Putamen (tissue), 1 donor: ENCODE results near the gene MUC2.

Experiments used
- DNase-seq: peaks from one replicate; pipeline ENCODE4 v3.0.0-alpha.2; 2016; ENCODE audit warnings: low spot score

MUC2 gene

DNA sequence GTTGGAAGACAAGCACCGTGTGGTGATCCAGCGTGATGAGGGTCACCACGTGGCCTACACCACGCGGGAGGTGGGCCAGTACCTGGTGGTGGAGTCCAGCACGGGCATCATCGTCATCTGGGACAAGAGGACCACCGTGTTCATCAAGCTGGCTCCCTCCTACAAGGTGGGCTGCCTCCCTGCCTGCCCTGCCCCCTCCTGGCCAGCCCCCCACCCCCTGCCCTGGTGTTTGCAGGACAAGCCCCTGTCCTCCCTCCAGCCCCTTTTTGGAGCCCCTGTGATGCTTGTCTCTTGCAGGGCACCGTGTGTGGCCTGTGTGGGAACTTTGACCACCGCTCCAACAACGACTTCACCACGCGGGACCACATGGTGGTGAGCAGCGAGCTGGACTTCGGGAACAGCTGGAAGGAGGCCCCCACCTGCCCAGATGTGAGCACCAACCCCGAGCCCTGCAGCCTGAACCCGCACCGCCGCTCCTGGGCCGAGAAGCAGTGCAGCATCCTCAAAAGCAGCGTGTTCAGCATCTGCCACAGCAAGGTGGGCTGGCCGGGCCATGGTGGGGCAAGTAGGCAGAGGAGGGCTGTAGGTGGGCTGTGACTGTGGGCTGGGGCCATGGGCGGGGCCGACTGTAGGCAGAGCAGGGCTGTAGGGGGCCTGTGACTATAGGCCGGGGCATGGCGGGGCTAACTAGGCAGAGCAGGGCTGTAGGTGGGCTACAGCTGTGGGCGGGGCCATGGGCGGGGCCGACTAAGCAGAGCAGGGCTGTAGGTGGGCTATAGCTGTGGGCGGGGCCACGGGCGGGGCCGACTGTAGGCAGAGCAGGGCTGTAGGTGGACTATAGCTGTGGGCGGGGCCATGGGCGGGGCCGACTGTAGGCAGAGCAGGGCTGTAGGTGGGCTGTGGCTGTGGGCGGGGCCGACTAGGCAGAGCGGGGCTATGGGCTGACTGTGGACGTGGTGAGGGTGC lies 13.6 kb downstream of the MUC2 start:
- no peak for DNase-seq

DNA sequence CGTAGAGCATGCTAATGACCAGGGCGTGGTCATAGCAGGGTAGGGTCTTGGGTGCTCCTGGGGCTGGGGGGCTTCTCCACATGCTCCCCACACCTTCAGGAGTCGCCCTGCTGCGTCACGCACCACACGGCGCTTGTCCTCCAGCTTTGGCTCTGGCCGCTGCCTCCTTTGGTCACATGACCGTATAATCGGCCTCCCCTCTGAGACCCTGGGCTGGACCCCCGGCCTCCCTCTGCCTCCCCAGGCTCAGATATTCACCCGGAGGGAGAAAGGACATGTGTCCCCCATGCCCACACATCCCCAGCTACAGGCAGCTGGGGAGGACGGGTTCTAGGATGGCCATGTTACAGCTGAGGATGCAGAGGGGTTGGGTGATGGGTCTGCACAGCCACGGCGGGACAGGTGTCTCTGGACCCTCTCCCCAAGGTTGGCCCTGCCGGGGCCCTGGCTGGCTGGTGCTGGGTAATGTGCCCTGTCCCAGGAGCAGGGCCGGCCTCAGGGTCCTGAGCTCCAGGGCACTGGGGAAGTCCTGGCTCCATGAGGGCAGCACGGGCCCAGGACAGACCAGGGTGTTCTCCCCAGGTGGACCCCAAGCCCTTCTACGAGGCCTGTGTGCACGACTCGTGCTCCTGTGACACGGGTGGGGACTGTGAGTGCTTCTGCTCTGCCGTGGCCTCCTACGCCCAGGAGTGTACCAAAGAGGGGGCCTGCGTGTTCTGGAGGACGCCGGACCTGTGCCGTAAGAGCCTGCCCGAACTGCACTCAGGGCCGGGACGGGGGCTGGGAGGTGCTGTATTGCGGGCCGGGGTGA lies 14.5 kb downstream of the MUC2 start:
- no peak for DNase-seq

DNA sequence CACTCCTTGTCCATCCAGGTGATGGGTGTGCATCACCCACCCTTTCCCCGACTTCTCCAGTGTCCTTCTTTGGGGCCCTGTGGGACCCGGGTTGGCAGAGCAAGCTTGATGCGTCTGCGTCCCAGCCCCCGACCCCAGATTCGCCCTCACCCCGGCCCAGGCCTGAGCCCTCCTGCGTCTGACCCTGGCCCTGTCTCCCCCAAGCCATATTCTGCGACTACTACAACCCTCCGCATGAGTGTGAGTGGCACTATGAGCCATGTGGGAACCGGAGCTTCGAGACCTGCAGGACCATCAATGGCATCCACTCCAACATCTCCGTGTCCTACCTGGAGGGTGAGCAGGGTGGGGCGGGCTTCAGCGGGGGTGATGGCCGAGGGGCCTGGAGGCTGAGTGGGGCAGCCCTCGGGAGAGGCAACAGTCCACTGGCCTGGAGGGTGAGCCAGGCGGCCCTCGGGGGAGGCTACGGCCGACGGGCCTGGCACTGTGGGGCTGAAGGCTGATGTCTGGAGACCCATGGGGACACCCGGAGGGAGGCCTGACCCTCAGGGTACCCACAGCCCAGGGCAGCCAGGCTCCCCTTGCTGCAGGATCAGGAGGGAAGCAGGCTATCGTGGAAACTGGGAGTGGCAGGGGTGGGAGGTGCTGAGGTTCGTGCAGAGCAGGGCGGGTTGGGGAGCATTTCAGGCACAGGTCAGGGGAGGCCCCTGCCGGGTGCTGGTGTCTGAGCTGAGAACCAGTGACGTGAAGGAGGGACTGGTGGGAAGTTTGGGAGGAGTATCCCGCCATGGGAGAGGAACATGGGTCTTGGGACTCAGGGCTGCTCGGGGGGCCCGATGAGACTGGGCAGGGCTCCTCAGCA lies 15.3 kb downstream of the MUC2 start:
- no peak for DNase-seq

DNA sequence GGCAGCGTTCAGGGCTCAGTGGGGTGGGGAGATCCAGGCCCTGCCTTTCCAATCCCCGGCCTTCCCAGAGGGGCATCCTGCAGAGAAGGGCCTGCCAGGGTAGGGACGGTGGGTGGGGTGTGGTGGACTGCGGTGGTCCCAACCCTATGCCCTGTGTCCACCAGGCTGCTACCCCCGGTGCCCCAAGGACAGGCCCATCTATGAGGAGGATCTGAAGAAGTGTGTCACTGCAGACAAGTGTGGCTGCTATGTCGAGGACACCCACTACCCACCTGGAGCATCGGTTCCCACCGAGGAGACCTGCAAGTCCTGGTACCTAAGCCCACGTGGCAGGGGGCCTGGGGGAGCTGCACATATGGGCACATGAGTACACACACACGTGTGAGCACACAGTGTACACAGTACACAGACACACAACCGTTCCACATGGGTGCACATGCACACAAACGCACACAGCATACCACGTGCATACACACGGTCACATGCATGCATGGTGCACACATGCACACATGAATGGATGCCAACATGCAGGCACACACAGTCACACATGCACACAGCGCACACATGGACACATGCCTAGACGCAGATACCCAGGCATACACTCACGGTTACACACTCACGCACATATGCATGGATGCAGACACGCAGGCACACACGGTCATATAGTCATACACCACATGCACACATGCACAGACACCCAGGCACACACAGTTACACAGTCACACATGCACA lies 16.1 kb downstream of the MUC2 start:
- DNase-seq, result no peak

DNA sequence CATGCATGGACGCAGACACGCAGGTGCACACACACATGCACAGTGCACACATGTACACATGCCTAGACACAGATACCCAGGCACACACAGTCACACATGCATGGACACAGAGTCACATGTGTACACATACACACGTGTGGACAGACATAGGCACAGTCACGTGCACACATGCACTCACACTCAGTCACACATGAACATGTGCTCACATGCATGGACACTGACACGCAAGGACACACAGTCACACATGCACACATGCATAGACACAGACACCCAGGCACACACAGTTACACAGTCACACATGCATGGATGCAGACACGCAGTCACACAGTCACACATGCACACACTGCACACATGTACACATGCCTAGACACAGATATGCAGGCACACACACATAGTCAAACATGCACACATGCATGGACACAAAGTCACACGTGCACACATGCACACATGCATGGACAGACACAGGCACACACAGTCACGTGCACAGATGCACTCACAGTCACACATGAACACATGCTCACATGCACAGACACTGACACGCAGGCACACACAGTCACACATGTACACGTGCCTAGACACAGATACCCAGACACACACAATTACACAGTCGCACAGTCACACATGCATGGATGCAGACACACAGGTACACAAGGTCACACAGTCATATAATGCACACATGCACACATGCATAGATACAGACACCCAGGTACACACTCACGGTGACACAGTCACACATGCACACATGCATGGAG lies 16.8 kb downstream of the MUC2 start:
- DNase-seq, result no peak

DNA sequence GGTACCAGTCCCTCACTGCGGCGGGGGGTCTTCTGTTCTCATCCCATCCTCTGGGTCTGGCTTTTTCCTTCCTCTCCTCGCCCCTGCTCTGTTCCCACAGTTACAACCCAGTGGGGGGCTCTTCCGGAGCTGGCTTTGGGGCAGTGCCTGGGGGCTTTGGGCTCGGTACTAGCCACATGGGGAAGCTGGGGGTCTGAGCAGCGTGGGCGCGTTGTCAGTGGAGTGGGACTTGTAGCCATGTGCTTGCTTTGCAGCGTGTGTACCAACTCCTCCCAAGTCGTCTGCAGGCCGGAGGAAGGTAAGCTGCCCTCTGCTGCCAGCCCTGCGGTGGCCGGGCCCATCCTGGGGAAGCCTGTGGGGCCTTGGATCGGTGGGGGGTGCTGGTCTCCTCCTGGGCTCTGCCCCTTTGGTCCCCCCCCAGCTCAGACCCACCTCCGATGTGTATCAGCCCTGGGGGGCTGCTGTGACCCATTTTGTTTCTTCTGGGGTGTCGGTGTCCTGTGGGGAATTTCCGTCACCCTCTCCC lies 17.5 kb downstream of the MUC2 start:
- DNase-seq, result no peak

DNA sequence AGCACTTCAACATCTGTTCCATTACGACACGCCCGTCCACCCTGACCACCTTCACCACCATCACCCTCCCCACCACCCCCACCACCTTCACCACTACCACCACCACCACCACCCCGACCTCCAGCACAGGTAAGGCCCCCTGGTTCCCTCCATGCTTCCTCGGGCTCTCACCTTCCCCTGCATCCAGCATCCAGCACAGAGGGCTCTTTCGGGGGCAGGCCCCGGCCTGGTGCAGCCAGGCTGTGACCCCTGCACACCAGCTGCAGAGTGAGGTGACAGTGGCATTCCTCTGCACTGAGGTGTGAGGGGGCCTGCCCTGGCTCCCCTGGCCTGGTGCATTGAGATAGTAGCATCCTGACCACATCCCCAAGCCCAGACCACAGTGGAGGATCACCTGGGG lies 18.2 kb downstream of the MUC2 start:
- no peak for DNase-seq

DNA sequence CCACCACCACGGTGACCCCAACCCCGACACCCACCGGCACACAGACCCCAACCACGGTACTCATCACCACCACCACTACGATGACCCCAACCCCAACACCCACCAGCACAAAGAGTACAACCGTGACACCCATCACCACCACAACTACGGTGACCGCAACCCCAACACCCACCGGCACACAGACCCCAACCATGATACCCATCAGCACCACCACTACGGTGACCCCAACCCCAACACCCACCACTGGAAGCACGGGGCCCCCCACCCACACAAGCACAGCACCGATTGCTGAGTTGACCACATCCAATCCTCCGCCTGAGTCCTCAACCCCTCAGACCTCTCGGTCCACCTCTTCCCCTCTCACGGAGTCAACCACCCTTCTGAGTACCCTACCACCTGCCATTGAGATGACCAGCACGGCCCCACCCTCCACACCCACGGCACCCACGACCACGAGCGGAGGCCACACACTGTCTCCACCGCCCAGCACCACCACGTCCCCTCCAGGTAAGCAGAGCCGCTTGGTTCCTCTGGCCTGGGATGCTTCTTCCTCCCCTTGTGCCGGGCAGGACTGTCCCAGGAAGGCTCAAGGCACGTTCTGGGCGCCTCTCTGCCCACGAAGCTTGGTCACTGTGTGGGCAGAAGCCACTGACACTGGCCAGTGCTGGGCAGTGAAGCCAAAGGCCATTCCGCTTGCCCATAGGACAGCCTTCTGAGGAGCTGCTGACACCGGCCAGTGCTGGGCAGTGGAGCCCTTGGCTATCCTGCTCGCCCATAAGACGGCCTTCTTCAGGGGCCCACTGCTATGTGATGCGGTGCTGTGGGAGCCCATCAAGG lies 25.1 kb downstream of the MUC2 start:
- no peak for DNase-seq

DNA sequence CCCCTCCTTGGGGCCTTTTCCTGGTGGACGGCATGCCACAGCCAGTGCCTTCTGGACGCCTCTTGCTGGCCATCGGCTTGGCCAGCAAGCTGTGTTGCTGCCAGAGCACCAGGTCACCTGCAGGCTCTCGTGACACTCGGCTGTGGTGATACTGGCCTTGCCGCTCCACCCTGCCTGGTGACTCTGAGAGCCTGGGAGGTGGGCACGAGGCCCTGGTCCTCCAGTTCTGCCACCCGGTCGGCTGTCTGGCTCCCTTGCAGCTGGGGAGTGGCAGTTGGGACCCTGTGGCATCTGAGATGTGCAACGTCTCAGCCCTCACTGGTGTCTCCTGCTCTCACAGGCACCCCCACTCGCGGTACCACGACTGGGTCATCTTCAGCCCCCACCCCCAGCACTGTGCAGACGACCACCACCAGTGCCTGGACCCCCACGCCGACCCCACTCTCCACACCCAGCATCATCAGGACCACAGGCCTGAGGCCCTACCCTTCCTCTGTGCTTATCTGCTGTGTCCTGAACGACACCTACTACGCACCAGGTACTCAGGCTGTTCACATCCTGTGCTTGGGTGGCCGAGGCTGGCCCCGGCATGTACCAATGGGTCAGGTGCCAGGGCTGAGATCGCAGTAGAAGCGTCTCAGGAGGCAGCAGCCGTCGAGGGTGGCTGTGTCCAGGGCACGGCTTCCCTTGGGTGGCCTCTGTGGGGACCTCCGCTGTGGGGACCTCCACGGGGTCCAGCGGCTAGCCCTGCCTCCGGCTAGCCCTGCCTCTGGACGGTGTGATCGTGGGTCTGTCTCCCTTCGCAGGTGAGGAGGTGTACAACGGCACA lies 26.0 kb downstream of the MUC2 start:
- no peak for DNase-seq

DNA sequence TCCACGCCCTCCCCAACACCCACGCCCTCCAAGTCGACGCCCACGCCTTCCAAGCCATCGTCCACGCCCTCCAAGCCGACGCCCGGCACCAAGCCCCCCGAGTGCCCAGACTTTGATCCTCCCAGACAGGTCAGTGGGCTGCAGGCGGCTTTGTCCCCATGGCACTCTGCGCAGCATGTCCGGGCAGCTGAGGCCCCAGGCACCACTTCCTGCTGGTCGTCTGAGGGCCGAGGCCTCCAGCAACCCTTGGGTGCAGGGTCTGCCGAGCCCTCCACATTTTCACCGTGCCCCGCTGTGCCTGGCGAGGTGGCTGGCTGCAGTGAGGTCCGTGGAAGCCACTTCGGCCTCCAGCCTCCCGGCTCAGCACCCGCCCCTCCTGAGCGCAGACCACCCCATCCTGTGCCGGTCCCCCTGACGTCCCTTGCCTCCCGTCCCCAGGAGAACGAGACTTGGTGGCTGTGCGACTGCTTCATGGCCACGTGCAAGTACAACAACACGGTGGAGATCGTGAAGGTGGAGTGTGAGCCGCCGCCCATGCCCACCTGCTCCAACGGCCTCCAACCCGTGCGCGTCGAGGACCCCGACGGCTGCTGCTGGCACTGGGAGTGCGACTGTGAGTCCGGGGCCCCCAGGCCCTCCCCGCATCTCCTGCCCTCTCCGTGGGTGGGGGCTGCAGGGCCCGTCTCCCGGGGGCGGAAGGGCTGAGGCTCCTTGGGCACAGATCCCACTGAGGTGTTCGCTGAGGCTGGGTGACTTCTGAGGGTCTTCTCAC lies 26.8 kb downstream of the MUC2 start:
- DNase-seq, result no peak

DNA sequence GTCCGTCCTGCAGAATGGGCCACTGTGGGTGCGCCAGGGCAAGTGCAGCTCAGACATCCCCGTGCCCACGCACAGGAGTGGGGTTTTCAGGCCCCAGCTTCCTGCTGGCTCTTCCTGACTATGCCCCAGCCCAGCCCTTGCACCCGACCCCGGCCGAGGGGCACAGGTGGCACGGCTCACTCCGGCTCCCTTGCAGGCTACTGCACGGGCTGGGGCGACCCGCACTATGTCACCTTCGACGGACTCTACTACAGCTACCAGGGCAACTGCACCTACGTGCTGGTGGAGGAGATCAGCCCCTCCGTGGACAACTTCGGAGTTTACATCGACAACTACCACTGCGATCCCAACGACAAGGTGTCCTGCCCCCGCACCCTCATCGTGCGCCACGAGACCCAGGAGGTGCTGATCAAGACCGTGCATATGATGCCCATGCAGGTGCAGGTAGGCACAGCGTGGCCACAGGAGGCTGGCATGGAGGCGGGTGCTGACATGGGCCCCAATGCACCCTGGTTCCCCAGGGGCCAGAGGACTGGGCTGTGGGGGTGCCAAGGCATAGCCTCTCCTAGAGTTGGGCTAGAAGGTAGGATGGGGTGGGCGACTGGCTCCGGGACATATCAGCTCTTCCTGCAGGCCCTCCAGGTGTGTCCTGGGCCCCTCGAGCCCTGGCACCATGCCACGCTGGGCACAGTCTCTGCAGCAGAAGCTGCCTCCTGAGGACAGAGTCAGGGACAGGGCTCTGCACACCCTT lies 27.7 kb downstream of the MUC2 start:
- no peak for DNase-seq

DNA sequence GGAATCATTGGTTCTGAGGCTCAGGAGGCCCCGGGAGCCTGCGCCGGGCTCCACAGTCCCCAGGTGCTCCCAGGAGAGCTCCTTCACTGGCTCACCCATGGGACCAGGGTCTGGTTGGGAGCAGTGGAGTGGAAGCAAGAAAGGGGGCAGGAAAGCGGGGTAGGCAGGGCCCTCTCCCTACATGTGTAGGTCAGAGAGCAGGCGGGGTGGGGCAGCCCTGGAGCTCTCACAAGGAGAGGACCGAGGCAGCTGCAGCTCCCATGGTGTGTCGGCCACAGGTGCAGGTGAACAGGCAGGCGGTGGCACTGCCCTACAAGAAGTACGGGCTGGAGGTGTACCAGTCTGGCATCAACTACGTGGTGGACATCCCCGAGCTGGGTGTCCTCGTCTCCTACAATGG lies 28.3 kb downstream of the MUC2 start:
- no peak for DNase-seq

DNA sequence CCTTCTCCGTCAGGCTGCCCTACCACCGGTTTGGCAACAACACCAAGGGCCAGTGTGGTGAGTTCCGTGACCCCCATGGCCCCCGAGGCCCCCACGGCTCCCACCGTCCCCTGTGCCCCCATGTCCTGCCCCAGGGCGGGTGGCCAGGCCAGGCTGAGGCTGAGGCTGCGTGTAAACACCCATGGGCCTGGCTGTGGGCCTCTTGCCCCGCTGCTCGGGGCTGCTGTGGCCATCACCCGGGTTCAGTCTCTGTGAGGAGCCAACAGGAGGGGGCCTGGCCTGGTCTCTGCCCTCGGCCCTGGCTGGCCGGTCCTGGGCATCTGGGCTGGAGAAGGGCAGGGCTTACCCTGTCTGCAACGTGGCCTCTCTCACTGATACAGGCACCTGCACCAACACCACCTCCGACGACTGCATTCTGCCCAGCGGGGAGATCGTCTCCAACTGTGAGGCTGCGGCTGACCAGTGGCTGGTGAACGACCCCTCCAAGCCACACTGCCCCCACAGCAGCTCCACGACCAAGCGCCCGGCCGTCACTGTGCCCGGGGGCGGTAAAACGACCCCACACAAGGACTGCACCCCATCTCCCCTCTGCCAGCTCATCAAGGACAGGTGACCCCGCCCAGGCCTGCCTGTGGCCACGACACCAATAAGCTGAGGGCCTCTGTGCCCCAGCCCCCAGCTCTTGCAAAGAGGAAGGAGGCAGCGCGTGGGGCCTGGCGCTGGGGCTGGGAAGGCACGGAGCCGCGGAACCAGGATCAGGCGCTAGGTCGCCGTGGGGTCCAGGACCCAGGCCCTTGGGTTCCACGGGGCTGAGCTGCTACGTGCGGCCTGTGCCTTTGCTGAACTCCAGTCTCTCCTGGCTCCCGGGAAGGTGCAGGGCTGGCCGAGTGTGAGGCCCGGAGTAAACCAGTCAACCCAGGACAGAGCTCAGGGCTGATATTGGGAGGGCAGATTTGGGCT lies 29.0 kb downstream of the MUC2 start:
- DNase-seq, result no peak

DNA sequence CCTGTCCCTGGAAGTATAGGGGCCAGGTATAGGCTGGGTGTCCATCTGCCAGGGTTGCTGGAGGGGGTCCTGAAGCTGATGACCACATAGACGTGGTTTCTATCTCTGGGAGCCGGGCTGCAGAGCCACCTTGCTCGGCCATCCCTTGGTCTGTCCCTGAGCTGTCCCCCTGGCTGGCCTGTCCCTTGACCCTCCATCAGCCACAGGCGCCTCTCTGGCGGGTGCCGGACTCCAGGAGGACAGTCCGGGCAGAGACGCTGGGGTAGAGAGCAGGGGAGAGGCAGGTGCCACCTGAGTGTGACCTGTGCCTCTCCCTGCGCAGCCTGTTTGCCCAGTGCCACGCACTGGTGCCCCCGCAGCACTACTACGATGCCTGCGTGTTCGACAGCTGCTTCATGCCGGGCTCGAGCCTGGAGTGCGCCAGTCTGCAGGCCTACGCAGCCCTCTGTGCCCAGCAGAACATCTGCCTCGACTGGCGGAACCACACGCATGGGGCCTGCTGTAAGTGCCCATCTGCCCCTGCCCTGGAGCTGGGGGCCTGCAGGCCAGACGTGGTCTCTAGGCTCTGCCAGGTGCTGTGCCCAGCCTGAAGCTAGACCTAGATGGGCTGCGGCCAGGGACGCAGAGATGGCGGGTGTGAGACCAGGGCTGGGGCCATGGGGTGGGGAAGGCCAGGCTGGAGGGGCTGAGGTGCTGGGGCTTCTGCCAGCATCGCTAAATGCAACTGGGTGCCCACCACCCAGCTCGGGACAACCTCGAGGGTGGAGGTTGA lies 29.9 kb downstream of the MUC2 start:
- no peak for DNase-seq

DNA sequence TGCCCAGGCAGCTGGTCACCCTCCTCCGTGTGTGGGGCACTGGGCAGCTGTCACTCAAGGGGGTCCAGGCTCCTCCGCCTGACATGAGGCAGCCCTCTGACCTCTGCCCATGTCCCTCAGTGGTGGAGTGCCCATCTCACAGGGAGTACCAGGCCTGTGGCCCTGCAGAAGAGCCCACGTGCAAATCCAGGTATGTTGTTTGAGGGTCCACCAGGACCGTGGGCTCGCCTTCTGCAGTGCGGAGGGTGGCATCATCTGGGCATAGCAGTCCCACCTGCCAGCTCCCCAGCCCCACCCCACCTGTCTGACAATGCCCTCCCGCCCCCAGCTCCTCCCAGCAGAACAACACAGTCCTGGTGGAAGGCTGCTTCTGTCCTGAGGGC lies 30.5 kb downstream of the MUC2 start:
- no peak for DNase-seq
